PFSK-1 (cell line): ENCODE measurements around the gene C20orf141.
A peak's percentile ranks its signal among the peaks of the same experiment; 100 is the strongest.

ENCODE experiments used
- FOXP2 ChIP-seq: optimal IDR thresholded peaks from 2 replicates; pipeline ENCODE3; 2011; ENCODE audit warnings: borderline replicate concordance, control low read depth, inconsistent platforms; ENCODE audit not compliant: insufficient read depth; ENCODE audit errors: extremely low read length, extremely low read depth
- POLR2AphosphoS5 ChIP-seq: IDR thresholded peaks from 2 replicates; pipeline ENCODE4 v1.6.1; 2012; ENCODE audit warnings: low read depth, mild to moderate bottlenecking, control low read depth, low read length, moderate library complexity
- REST ChIP-seq, 2 experiments: IDR thresholded peaks; 2 replicates each; pipeline versions ENCODE4 v1.6.1 to v1.8.0; 2011 to 2012; ENCODE audit warnings: low read depth in 2 of 2, low read length in 2 of 2, control low read depth in 1 of 2, inconsistent platforms in 1 of 2, mild to moderate bottlenecking in 1 of 2, moderate library complexity in 1 of 2; ENCODE audit not compliant: insufficient read depth in 1 of 2
- SIN3A ChIP-seq: IDR thresholded peaks from 2 replicates; pipeline ENCODE4 v1.6.1; 2012; ENCODE audit warnings: mild to moderate bottlenecking, low read length, moderate library complexity, borderline replicate concordance; ENCODE audit not compliant: insufficient read depth
- TAF1 ChIP-seq: IDR thresholded peaks from 2 replicates; pipeline ENCODE4 v1.6.1; 2012; ENCODE audit warnings: low read length, control low read depth, borderline replicate concordance; ENCODE audit not compliant: insufficient read depth

C20orf141 gene

GRCh38 chr20:2799688-2800520, 14.9 kb upstream of the C20orf141 start:
- no peak for TF ChIP-seq TAF1
- TF ChIP-seq POLR2AphosphoS5: no peak
- TF ChIP-seq SIN3A: no peak
- peak in 1 of 2 experiments; percentile 63; a peak in 1 of 4 replicates for TF ChIP-seq REST (IDR thresholded peaks at IDR 0.05; ENCODE audit: insufficient read depth in 1 of 2, low read depth in 2 of 2, low read length in 2 of 2)
- TF ChIP-seq FOXP2: no peak

GRCh38 chr20:2800521-2801285, 14.1 kb upstream of the C20orf141 start, which contains the start of gene CPXM1:
Gene CPXM1, minus strand, starts transcription at chr20:2800627. Its CDS starts 55 bp downstream, at chr20:2800572.
- TF ChIP-seq FOXP2: no peak
- TF ChIP-seq REST (IDR thresholded peaks at IDR 0.05; ENCODE audit: insufficient read depth in 1 of 2, low read depth in 2 of 2, low read length in 2 of 2): no peak
- TF ChIP-seq SIN3A: no peak
- TF ChIP-seq POLR2AphosphoS5: peak; percentile 61; the same call in 1 of the 2 replicates
- 0 out of 2 replicates have a peak, but pooled peaks have one; percentile 12 for TF ChIP-seq TAF1

GRCh38 chr20:2801286-2801728, 13.5 kb upstream of the C20orf141 start:
- TF ChIP-seq POLR2AphosphoS5: no peak
- no peak for TF ChIP-seq TAF1
- TF ChIP-seq SIN3A: no peak
- TF ChIP-seq REST (IDR thresholded peaks at IDR 0.05; ENCODE audit: insufficient read depth in 1 of 2, low read depth in 2 of 2, low read length in 2 of 2): no peak
- no peak for TF ChIP-seq FOXP2

GRCh38 chr20:2804041-2804828, 10.6 kb upstream of the C20orf141 start:
- TF ChIP-seq REST (IDR thresholded peaks at IDR 0.05; ENCODE audit: insufficient read depth in 1 of 2, low read depth in 2 of 2, low read length in 2 of 2) (no peak), FOXP2 (no peak), POLR2AphosphoS5 (no peak)
